Hematopoietic multipotent progenitor cell (in vitro differentiated cells): ENCODE results near the gene ASPG. TPM values are rescaled to one million over a fixed set of nuclear protein-coding genes. Genes with fewer than 3 reads are reported as not detected.
"Not testable (repeated sequence)": the region's sequence is repeated elsewhere in the genome, so short reads cannot be mapped to it uniquely, and the experiment has no call there.

Source experiments
- DNase-seq, 3 donors: peaks; one replicate each; pipeline ENCODE4 v3.0.0-alpha.2; 2011 to 2015; ENCODE audit warnings: low read depth in 2 of 3, low spot score in 2 of 3
- total RNA-seq: library from RNA; depleted of rRNA; stranded (reverse); fragments of >200 nt; gene quantifications from one replicate; pipeline ENCODE4 v1.2.3, GENCODE V29; 2012

ASPG gene
- total RNA-seq, 1 donor = under 0.01 TPM

- no peak for DNase-seq
Observed at GRCh38 chr14:104144911-104145825, 59.7 kb downstream of the ASPG start.

DNA sequence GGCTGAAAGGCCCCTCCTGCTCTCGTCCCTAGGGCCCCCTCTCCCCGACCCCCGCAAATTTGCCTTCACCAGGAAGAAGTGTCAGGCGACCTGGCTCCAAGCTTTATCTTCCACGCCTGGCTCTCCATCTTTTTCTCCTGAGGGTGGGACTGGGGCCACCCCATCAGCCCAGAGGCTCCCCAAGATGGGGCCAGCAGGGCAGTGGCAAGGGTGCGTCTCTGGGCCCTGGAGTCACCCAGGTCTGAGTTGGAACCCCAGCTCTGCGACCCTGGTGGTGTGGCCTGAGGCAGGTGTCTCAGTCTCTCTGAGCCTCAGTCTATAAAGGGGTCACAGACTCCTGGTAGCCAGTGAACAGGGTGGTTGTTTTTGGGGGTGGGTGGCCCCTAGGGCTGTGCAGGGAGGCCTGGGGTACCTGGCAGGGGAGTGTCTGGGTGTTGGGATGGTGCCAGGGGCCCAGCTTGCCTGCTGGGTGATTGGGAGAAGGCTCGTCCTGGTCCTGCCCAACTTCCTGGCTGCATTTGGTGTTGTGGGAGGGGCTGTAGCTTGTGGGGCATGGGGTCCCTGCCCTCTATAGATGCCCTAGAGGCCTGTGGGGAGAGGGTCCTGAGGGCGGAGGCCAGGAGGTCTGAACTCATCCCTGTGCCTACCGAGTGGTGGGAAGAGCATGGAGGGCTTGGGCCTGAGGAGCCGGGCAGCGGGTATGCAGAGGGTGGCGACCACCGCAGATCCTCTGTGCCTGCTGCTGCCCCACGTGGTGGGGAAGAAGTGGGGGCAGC, 60.5 kb downstream of the ASPG start:
- no peak for DNase-seq

DNA sequence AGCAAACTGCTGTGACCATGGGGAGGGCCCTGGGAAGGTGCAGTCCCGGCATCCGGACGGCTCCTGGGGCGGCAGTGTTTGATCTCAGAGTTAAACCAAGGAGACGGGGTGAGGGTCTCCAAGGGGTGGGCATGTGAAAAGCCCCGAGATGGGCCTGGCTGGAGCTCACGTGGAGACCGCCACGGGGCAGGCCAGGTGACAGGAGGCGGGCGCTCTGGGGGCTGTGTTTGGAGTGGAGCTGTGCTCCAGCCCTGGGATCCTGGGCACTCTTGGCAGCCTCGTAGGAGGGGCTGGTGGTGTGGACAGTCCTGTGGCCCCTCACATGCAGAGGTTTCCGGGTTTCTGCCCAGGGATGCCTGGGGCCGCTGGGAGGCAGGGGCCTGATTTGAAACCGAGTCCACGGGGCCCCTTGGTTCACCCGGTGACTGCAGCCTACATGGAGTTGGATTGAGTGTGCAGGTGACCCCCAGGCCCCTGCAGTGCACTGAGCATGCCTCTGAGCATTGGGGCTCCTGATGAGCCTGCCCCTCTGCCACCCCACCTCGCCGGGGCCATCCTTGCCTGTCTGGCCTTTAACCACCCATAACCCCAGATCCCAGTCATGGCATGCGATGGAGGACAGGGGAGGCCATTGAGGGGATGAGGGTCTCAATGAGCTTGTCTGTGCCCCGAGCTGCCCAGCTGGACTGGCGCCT, 61.3 kb downstream of the ASPG start:
- no peak for DNase-seq

- DNase-seq = no peak
Observed at GRCh38 chr14:104147346-104148125, 62.0 kb downstream of the ASPG start.

- no peak for DNase-seq
Observed at GRCh38 chr14:104148433-104149277, 63.2 kb downstream of the ASPG start.

DNA sequence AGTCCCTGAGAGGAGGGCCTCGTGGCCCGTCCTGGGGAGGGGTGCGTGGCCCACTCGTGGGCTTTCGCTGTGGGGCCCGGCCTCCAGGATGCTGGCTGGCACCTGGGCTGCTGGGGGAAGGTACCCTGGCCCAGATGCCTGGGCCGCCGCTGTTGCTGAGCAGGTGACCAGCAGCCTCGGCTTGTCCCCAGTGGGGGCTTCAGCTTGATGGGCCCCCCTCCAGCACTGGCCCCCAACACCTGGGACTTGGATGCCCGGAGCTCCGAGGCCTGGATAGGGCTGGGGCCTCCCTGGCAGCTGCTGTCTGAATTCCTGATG, 63.7 kb downstream of the ASPG start:
- DNase-seq = no peak

GRCh38 chr14:104149617-104150135, 64.2 kb downstream of the ASPG start:
- peak in 2 of 3 donors; percentile 34 to 56 for DNase-seq

DNA sequence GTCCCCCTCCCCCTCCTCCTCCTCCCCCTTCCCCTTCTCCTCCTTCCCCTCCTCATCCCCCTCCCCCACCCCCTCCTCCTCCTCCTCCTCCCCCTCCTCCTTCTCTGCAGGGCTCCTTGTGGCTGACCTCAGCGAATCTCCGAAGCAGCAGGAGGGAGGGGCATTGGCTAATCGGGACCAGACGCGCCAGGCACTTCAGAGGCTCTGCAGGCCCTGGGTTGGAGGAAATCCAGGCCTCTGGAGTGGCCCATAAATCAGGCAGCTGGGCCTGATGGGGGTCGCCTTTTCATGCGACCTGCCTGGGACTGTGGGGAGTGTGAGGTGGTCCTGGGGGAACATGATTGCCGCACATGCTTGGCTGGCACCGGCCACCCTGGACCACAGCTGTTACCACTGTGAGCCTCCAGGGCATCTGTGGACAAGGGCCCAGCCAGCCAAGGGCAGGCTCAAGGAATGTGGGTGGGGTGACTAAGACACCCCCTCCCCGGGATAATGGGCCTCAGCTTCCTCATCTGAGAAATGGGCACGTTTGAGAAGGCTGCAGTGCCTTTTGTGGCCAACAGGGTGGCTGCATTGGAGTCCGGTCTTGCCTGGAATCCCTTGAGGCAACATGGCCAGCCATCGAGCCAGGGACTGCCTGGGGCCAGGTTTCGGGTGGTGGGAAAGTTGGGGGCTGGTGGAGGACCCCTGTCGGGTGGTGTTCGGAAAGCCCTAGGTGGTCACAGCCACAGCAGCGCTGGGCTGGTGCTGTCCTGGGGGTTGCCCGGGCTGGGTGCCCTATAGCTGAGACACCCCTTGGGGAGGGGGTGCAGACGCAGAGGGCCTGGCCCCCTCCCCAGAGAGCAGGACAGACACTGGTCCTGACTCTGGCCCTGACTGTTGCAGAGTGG, 64.9 kb downstream of the ASPG start:
- peak in 2 of 3 donors; percentile 30 to 62 for DNase-seq

- DNase-seq = no peak
Observed at GRCh38 chr14:104151026-104151381, 65.5 kb downstream of the ASPG start.

DNA sequence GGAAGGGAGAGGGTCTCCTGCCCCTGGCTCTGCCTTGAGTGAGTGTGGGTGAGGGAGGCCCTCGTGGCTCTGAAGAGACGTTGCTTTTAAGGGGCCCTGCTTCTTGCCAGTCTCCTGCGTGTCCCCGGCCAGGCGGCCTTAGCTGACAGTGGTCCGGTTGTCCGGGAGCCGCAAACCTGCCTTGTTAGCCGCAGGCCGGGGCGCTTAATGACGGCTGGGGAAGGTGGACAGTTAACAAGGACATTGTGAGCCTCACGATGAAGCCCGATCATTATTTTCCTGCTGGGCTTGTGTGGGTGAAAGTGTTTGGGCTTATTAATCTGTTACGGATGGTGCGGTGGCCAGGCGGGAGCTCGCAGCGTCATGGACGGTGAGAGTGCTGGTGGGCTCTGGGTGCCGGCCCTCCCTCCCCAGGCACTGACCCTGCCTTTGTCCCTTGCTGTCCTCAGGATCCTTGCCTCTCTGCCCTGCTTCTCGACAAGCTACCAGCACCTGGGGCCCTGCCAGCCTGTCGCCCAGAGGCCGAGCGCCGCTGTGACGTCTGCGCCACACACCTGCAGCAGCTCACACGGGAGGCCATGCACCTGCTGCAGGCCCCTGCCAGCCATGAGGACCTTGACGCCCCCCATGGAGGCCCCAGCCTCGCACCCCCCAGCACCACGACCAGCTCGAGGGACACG, 66.2 kb downstream of the ASPG start:
- no peak for DNase-seq

GRCh38 chr14:104152246-104152575, 66.7 kb downstream of the ASPG start:
- DNase-seq = no peak

DNA sequence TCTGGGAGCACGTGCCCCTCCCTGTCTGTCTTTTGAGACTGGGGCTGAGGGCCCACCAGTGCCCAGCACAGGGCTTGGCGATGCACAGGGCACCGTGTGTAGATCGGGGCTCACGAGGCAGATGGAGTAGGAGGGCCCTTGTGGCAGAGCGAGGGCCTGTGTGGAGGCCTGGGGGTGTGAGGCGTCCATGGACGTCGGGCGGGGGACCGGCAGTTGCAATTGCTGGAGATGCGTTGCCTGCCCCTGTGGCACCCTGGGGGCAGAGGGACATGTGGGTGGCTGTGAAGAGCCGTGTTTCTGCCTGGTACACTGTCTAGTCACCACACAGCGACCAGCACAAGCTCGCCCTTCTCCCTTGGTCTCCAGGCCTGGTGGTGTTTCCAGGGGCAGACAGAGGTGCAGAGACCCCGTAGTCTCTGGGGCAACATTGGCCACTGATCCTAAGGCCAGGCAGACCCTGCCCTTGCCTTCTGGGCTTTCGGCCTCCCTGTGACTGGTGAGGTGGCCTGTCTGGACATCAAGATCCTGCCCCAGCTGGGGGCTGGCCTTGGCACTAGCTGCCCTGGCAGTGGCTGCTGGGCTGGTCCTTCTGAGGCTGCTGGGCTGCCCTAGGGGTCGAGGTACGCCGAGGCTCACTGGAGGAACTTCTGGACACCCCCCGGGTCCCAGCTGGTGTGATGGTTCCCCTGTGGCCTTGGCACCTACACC, 67.3 kb downstream of the ASPG start:
- no peak for DNase-seq

GRCh38 chr14:104153394-104153755, 67.9 kb downstream of the ASPG start:
- DNase-seq = not testable (repeated sequence)

DNA sequence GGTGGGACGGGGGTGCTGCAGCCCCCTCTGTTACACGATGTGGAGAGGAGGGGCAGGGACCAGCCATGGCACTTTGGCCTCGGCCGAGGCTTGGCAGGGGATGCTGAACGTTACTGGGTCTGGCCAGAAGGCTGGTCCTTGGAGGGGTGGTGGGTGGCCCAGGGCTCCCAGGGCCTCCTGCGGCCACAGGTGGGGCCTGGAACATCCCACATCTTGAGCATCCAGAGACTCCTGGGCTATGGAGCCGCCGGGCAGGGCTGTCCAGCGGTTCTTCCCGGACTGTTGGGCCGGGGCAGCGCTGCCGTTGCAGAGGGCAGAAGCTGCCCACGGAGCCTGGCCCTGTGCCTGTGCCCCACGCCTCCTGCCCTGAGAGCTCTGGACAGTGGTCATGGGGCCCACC, 68.7 kb downstream of the ASPG start:
- no peak for DNase-seq

- no peak for DNase-seq
Observed at GRCh38 chr14:104155513-104155912, 70.0 kb downstream of the ASPG start.

DNA sequence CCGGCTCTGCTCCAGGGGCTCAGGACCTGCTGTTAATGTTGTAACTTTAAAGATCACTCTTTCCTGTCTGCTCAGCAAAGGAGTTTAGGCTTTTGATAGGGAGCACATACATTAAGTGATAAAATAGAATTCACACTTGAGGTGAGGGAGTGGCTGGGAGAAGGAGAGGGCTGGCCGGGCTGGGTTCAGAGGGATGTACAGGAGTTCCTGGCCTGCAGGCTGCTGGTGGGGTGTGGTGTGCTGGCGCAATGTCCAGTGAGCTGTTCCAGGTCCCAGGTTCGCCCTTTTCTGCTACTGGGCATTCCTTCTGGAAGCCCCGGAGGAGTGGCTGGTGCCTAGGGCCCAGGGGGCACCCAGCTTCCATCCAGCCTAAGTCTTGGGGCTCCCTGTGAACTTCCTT, 70.6 kb downstream of the ASPG start:
- DNase-seq = no peak
